Middle frontal gyrus (tissue), 1 donor: ENCODE measurements around the gene UBD.

Source experiments
- DNase-seq: peaks from one replicate; pipeline ENCODE4 v3.0.0-alpha.2; 2015; ENCODE audit warnings: low spot score; ENCODE audit errors: extremely low spot score

Gene UBD

GRCh38 chr6:29561606-29562181 lies 2.2 kb upstream of the UBD start:
- DNase-seq = no peak

- no peak for DNase-seq
Measured at GRCh38 chr6:29561091-29561490, 1.6 kb upstream of the UBD start.

- no peak for DNase-seq
Measured at GRCh38 chr6:29558439-29559079, 973 bp downstream of the UBD start.

- DNase-seq = no peak
Measured at GRCh38 chr6:29557320-29557719, 2.2 kb downstream of the UBD start.

GRCh38 chr6:29554764-29555163 lies 4.8 kb downstream of the UBD start:
- no peak for DNase-seq

- no peak for DNase-seq
Measured at GRCh38 chr6:29553268-29554057, 6.1 kb downstream of the UBD start.

- DNase-seq = peak; percentile 55
Measured at GRCh38 chr6:29552512-29553051, 7.0 kb downstream of the UBD start.

- DNase-seq = no peak
Measured at GRCh38 chr6:29547573-29547972, 12.0 kb downstream of the UBD start.

- DNase-seq = no peak
Measured at GRCh38 chr6:29537714-29538403, 21.7 kb downstream of the UBD start.

GRCh38 chr6:29532320-29532951 lies 27.1 kb downstream of the UBD start:
- DNase-seq = no peak

GRCh38 chr6:29531668-29532067 lies 27.9 kb downstream of the UBD start:
- no peak for DNase-seq

GRCh38 chr6:29530671-29531310 lies 28.7 kb downstream of the UBD start:
- DNase-seq = no peak

- no peak for DNase-seq
Measured at GRCh38 chr6:29529956-29530355, 29.6 kb downstream of the UBD start.

- DNase-seq = no peak
Measured at GRCh38 chr6:29528988-29529560, 30.5 kb downstream of the UBD start.

GRCh38 chr6:29528300-29528931 lies 31.1 kb downstream of the UBD start:
- no peak for DNase-seq

- DNase-seq = no peak
Measured at GRCh38 chr6:29527564-29527963, 32.0 kb downstream of the UBD start.

GRCh38 chr6:29527126-29527525 lies 32.4 kb downstream of the UBD start:
- no peak for DNase-seq

- DNase-seq = no peak
Measured at GRCh38 chr6:29525311-29525639, 34.3 kb downstream of the UBD start.

GRCh38 chr6:29524444-29525310 lies 34.9 kb downstream of the UBD start:
- DNase-seq = no peak
